HT-29 (cell line): ENCODE measurements around the gene TMEM256. TPM values are rescaled to one million over a fixed set of nuclear protein-coding genes. Genes with fewer than 3 reads are reported as not detected.

Experiments used
- DNase-seq: peaks from one replicate; pipeline ENCODE4 v3.0.0-alpha.2; 2015; ENCODE audit warnings: low spot score
- total RNA-seq: library from RNA; depleted of rRNA; stranded (reverse); fragments of >200 nt; shearing (Covaris generic); gene quantifications from 2 replicates; pipeline ENCODE4 v1.2.3, GENCODE V29; 2014; rRNA removed

The TMEM256 gene
- 84.6 and 111 TPM in 2 replicates for total RNA-seq

GRCh38 chr17:7403977-7404736 lies at the start of gene TMEM256:
Gene TMEM256 (minus strand): TSS chr17:7404097. CDS start chr17:7404084, 13 bp downstream.
- DNase-seq, result peak; percentile 95

- DNase-seq, result no peak
Measured at GRCh38 chr17:7448461-7448860, 44.6 kb upstream of the TMEM256 start.

DNA sequence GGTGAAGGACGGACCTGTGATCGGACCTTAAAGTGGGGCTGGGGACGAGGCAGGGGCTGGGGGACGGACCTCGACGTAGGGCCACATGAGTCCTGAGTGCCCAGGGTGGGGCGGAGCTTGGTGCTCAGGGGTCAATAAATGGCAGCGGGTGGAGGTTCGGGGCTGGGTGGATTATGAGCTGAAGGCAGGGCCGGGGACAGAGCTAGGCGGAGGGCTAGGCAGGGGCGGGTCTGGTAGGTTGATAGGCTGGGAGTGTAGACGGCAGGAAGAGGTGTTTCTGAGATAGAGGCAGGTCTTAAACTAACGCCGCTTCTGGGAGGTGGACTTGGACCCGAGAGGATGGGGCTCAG lies 41.7 kb upstream of the TMEM256 start:
- peak; percentile 54 for DNase-seq

GRCh38 chr17:7444682-7445618 lies 41.1 kb upstream of the TMEM256 start, which contains the start of gene CHRNB1:
Gene CHRNB1 (plus strand): TSS chr17:7445061. CDS start chr17:7445128, 67 bp downstream.
- peak; percentile 65 for DNase-seq

DNA sequence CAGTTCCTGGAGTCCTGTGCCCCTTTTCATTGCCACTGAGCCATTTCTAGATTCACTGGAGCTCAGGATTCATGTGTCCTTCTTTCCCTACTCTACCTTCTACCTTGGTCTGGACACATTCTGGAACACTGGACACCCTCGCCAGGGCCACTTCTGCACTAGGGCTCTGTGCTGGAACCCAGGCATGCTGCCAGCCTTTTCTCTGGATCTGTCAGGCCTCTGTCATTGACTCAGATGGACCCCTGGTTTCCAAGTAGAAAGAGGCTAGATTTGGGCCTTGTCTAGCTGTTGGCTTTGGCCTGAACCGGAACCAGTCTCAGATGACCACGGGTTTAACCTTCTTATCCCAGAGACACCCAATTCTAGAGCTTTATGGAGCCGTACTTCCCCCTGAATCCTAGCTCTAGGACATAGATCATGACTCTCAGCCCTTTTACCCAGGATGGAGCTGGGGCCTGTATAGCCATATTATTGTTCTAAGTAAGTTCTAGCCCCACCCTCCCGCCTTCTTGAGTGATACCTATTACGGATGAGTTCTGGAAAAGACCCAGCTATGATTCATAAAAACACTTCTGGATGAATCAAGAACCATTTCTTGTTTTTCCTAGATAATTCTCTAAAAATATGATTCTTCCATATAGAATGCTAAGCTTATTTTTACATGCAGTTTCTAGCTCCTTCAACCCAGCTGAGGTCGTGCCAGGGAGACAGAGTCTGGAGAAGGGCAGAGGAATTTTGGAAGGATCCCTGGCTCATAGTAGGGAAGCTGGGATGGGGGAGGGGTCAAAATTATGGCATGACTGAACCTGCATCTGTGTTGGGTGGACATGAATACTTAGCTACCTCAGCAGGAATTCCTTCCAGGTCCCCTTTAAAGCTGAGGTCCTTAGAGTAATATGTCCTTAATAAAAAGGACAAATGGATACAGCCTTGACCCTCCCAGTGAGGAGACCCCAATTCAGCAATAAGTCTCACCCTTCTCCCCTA lies 39.9 kb upstream of the TMEM256 start:
- DNase-seq, result no peak

GRCh38 chr17:7442142-7442541 lies 38.2 kb upstream of the TMEM256 start:
- DNase-seq, result no peak

GRCh38 chr17:7441266-7441665 lies 37.4 kb upstream of the TMEM256 start:
- no peak for DNase-seq

DNA sequence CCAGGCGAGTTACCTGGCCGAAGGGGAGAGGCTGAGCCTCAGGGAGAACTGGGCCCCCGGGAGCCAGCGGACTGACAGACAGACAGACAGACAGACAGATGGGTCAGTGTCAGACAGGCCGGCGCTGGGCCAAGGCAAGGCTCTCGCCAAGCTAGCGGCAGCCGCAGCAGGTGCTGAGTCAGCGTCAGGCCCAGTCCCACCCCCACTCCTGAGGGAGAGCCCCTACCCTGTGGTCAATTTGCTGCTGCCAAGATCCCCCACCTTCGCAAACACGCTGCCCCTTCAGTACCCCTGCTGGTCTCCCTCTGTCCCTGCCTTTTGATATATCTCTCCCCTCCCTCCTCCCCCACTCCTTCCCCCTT lies 36.9 kb upstream of the TMEM256 start:
- no peak for DNase-seq

GRCh38 chr17:7440113-7440833 lies 36.4 kb upstream of the TMEM256 start:
- DNase-seq, result no peak

GRCh38 chr17:7439462-7440112 lies 35.7 kb upstream of the TMEM256 start, which contains the start of gene FGF11:
Gene FGF11 (plus strand): TSS chr17:7439512. CDS start chr17:7439621, 109 bp downstream.
- DNase-seq, result no peak

DNA sequence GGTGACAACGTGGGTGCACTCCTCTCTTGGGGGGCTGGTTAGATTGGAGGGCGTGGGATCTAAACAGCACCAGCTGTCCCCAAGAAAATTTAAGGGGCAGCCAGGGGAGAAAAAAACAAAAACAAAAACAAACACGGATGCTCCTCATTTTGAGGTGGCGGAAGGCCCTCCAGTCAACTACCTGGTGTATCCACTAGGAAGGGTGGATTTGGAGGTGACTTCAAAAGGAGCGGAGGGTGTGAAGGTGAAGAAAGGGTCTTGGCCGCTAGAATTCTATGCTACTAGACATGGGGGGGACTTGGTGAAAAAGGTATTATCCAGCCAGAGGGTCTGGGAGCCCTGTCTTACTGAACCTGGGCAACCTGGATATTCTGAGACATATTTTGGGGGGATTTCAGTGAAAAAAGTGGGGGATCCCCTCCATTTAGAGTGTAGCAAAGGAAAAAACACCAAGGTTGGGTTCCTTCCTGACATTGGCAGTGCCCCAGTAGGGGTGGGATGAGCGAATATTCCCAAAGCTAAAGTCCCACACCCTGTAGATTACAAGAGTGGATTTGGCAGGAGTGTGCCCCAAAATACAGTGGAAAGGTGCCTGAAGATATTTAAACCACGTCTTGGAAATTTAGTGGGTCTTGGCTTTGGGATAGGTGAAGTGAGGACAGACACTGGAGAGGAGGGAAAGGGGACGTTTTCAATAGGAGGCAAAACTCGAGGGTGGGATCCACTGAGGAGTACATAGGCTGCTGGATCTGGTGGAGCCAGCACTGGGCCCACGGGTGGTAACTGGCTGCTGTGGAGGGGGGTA lies 35.0 kb upstream of the TMEM256 start:
- no peak for DNase-seq

DNA sequence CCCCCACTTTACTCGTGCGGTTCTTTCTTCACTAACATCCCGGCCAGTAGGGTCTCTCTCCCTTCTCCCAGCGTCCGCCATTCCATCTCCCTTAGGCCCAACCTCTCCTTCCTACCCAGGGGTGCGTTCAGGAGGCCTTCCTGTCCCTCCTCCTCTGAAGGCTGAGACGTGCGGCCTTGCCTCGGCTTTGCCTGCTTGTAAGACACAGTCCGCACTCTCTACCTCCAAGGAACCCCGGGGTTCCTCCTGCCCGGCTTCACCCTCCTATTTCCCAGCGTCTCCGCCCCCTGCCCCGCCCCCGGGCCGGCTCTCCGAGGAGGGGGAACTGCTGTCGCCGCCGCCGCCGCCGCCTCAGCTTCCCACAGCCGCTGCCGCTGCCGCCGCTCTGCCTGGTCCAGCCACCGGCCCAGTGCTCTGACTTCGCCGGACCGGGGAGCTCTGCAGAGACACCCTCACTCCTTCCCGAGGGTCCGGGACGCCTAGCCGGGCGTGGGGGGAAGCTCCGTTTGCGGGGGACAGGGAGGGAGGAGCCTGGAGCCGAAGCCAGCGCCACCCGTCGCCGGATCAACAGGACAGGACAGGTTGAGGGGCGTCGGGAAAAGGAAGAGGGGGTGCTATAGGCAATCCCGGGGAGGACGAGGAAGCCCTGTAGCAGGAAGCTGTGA lies 34.2 kb upstream of the TMEM256 start:
- no peak for DNase-seq

DNA sequence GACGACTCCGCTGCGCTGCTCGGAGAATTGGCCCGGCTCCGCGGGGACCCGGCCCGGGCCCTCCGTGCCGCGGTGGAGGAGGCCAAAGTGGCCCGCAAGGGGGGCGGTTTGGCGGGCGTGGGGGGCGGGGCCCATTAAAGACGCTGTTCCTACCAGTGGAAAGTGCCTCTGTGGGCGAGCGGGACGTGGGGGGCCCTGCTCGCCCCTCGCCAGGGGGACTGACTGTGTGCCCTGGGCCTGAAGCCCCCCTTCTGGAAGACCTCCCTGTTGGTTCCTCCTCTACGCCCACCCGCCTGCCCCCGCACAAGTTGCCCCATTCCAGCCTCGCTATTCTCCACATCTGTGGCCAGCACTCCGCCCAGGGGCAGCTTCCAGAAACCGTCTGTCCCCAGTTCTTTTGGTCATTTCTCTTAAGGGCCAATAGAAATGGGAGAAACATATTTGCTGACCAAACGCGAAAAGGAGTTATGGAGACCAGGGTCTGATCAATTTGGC lies 33.5 kb upstream of the TMEM256 start:
- no peak for DNase-seq

- peak; percentile 86 for DNase-seq
Measured at GRCh38 chr17:7436556-7437368, 32.9 kb upstream of the TMEM256 start.

- no peak for DNase-seq
Measured at GRCh38 chr17:7435676-7436555, 32.0 kb upstream of the TMEM256 start.

- no peak for DNase-seq
Measured at GRCh38 chr17:7432296-7432695, 28.4 kb upstream of the TMEM256 start.

DNA sequence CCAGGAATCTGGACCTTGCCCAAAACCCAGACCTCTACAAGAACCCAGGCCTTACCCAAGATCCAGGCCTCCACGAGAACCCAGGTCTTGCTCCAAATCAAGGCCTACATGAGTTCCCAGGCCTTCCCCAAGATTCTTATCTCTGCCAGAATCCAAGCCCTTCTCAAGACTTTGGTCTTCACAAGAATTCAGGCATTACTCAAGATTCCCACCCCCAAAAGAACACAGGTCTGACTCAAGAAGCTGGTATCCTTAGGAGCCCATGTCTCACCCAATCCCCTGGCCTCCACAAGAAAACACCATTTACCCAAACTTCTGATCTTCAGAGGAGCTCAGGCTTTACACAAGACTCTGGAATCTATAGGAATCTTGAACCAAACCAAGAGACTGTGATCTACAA lies 27.3 kb upstream of the TMEM256 start:
- DNase-seq, result no peak
